ENCODE data around the gene WSB2.

- TF ChIP-seq CEBPB (IDR thresholded peaks at IDR 0.05; ENCODE audit: borderline replicate concordance in 1 of 2, low read depth in 2 of 2, low read length in 2 of 2) (no peak), TCF12 (IDR thresholded peaks at IDR 0.05; ENCODE audit: low read depth, low read length) (0 out of 2 replicates have a peak, but pooled peaks have one; percentile 7), CTCF (IDR thresholded peaks at IDR 0.05 in 2 of 3, conservative IDR thresholded peaks at IDR 0.05 in 1 of 3; ENCODE audit: control insufficient read depth in 2 of 3, extremely low read depth in 1 of 3, insufficient read depth in 1 of 3, low read depth in 3 of 3, low read length in 3 of 3) (0 out of 6 replicates have a peak, but pooled peaks of 1 of the 3 experiments have one; percentile 3), ZBTB40 (IDR thresholded peaks at IDR 0.05; ENCODE audit: borderline replicate concordance) (peak; percentile 85), EGR1 (IDR thresholded peaks at IDR 0.05; ENCODE audit: borderline replicate concordance in 1 of 2, low read depth in 2 of 2, low read length in 2 of 2) (0 out of 3 replicates have a peak, but pooled peaks of 1 of the 2 experiments have one; percentile 38), NFYB (IDR thresholded peaks at IDR 0.05; ENCODE audit: insufficient read depth, low read depth, low read length) (no peak)
These were observed 44.3 kb downstream of the WSB2 start, which contains the start of gene RFC5 for GRCh38 chr12:118016424-118017264.
